ENCODE data around the gene TMCO5A.
A peak's percentile ranks its signal among the peaks of the same experiment; 100 is the strongest.
"Not testable (repeated sequence)": the region's sequence is repeated elsewhere in the genome, so short reads cannot be mapped to it uniquely, and the experiment has no call there.

Gene TMCO5A

DNA sequence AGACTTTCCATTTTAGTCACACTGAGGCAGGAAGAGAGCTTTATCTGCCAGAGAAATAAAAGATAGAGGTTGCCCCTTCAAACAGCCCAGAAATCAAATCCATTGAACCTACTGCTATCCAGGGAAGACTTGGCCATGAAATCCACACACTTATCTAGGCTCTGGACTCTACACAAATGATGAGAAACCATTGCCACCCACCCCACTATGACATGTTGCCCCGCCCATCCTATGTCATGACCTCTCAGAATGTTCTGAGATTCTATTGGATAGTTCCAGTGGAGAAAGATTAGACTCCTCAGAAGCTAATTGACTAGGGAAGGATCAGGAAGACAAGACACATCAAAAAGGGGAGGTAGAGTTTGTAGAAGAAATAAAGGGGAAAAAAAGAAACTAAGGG, at the start of gene TMCO5A:
Gene TMCO5A, plus strand, starts transcription at position 301 of the 400 bp plus-strand sequence. CDS start 1,684 bp downstream, outside the sequence.
- no peak for DNase-seq

DNA sequence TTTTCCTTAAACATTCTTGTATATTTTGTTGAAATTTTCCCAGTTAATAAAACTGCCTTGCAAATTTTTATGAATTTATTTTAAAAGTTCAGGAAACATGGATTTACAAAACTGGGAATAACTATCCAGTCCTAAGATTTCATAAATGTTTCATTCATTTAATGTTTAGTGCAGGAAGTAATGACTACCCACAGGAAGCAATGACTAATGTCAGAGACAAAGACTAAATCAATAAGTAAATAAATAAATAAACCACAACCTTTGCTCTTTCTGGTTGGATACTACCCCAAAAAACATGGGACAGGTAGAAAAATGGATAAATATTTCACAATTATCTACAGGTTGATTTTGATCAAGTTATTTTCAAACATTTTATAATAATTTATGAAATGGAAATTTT, 48.8 kb upstream of the TMCO5A start:
- no peak for DNase-seq

DNA sequence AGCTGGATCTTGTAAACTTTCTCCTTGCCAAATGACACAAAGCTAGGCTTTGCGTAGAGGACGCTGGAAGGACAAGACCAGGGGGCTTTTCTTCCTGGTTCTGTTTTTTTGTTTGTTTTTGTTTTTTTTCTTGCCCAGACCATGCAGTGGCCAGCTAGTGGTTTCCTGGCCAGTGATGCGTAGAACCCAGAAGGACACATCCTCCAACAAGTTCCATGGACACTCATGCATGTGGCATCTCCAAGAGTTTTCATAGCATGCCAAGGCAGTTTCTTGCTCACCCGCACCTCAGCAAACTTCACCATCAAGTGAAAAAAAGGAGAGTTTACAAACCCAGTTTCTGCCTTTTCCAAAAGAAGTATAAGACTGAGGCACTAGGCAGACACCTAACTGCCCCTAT, 46.1 kb upstream of the TMCO5A start:
- no peak for DNase-seq

DNA sequence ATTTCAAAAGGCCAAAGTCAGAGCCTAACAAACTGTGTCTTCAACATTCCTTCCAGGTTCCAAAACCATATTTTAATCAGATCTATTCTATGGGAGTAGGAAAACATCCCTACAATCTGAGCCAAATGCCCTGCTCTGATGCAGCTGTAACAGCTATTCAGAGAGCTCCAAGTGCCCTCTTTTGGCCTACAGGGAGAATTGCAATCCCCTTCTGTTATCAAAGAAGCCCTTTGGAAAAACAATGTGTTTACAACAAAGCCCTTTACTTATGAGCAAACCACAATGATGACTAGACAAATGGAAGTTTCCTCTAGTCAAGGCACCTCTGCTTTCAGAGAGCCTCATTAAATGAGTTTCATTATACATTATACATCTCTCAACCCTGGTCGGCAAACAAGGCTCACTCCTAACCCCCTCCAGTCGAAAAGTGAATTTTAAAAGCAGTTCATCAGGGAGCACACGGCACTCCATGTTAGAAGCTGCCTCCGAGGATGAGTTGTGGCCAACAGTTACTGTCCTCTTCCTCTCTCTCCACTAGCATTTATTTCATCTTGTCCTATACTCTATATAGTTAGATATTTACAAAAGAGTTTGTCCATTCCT, 42.6 kb upstream of the TMCO5A start:
- peak in 21 of 56 donors; percentile 0 to 56 (median 15) for DNase-seq

DNA sequence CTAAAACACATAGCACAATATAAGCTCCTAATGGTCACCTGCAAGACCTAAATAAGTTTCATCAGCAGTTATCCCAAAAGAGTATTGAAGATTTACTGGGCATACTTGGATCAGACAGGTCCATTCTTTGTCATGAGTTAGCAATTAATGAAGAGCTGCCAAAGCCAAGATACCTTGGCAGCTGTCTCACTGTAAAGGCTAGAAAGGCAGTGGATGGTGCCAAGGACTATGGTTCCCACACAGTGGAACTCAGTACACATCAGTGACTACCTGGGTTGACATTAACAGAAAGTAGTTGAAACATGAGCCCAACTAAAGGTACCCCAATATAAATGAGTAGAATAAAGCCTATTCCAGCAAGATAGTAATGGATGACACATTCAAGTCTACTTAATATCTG, 41.1 kb upstream of the TMCO5A start:
- DNase-seq: no peak

DNA sequence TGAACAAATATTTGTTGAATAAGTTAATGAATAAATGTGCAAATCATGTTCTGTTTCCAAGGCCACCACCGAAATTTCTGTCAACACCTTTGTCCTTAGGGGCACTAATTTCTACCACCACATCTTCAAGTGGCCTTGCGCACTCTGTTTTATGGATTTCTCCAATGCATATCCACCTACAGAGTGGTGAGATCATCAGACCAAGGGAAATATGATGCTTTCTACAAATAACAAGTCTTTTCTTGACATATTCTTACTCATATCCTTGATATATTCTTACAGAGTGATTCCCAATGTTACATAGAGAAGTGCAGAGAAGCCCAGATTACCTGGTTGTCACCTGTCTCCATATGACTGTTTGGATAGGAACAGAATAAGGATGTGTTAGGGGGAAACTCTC, 36.1 kb upstream of the TMCO5A start:
- no peak for DNase-seq

DNA sequence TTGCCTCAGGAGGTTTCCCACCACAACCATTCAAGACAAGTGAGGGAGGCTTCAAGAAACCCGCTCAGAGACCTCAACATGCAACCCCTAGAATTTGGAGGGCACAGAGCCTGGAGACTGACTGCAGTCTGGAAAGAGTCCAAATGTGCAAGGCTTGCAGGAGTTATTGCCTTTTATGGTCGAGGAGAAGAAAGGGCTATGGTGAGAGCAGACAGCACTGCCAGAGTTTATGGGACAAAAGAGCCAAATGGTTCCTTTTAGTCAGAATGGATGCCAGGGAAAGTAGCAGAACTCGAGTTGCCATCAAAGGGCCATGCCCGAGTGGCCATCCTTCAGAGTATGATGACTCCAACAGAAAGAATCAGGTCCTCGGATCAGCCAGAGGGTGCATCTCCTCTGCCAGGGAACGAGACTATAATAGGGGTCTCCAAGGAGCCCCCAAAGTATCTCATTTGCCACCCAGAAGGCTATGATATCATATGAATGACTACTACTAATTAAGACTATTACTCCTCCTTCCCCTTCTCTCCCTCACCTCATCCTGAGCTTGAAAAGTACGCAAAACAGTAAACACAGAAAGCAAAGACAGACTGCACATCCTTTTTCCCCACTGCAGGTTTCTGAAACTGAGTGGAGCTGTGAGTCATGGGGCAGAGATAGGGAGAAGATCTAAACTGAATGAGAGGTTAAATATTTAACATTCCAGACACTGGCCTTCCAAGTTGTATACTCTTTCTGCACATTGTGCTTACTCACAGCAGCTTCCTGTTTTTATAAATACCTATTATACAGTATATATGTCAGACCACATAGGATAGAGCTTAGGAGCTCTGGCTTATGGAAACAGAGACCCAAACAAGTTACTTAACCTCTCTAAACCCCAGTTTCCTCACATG, 33.9 kb upstream of the TMCO5A start:
- no peak for DNase-seq

DNA sequence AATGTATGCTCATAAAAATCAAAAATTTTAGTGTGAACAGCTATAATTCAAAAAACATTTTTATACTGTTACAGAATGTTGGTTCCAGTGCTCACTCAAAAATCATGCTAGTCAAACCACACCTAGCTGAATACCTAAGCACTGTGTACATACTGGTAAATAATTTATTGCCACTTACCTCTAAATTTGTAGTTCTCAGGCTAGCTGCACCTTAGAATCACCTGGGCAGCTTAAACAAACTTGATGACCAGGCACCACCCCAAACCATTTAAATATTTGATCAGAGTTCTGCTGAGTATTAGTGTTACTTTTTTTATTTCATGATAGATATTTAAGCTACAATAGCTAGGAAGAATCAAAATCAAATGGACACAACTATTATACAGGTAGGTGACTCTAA, 32.3 kb upstream of the TMCO5A start:
- no peak for DNase-seq

DNA sequence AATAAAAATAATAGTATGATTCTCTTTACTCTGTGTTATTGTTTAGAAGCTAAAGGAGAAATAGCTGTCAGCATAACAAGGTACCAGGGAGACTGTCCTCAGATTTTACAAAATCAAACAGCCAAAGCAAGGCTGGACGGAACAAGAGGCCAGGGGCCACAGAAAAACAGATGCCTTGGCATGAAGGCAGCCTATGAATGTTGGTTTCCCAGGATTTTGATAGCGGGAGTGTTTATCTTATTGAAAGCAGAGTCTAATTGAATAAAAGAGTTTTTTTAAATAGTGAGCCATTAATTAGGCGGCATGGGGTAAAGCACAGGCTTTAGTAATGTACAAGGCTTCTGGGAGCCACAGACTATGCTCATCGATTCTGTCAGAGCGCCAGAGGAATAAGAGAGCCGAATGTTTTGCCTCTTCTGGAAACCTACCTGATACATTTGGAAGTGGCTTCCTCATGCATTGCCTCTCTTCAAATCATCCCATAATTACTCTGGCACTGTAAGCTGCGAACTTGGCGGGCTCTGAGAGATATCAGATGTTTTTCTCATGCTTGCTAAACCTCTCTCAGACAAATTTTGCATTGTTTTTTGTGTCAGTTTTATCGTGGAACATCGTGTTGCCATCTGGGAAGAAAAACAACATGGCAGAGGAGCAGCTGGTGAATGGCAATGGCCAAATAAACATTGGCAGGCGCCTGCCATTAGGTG, 30.4 kb upstream of the TMCO5A start:
- DNase-seq: no peak

DNA sequence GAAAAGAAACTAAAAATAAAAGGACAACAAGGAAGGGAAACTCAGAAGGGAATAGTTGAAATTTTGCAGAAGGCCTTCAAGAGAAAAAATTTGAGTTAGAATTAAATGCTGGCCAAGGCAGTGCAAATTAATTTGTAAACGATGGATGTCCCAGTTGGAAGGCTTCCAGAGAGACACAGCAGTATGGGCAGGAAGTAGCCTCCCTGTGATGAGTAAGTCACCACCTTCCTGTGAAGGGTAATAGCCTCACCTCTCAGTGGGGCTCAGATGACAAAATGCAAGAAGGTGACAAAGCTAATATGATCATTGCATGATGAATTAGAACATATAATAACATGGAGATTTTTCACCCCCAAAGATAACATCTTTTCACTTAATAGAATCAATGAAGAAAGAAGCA, 27.3 kb upstream of the TMCO5A start:
- no peak for DNase-seq

DNA sequence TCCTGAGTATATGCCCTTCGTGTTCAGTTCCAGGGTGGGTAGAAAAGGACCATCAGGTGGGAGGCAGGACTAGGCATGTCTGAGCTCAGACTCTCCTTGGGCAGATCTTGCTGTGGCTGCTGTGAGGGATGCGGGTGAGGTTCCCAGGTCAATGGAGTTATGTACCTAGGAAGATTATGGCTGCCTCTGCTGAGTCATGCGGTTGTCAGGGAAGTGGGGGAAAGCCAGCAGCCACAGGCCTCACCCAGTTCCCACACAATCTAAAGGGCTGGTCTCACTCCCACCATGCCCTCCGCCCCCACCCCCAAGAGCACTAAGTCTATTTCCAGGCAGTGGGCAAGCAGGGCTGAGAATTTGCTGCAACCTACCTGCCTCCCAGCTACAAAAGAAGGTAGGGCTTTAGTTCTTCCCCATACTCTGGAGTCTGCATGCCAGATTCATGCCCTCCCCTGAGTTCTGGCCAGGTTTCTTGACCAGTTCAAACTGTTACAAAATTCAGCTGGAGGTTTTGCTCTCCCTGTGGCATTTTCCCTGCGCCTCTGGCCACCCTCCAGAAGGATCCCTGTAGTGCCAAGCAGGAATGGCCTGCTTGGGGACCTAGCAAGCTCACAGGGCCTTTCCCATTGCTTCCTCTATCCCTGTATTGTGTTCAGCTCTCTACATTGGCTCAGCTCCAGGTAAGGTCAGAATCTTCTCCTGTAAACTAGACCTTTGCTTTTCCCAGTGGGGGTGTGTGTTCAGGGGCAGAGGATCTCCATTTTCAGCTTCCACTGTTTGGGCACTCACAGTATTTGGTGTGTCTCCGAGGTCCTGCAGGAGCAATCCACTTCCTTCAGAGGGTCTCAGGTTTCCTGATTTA, 12.7 kb upstream of the TMCO5A start:
- DNase-seq: no peak

DNA sequence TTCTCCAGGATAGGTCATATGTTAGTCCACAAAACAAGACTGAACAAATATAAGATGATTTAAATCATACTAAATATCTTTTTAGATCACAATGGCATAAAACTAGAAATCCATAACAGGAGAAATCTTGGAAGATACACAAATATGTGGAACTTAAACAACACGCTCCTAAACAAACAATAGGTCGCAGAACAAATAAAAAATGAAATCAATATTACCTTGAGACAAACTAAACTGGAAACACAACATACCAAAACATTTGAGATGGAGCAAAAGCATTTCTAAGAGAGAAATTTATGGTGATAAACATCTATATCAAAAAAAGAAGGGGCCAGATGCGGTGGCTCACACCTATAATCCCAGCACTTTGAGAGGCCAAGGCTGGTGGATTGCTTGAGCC, 8.3 kb upstream of the TMCO5A start:
- no peak for DNase-seq

DNA sequence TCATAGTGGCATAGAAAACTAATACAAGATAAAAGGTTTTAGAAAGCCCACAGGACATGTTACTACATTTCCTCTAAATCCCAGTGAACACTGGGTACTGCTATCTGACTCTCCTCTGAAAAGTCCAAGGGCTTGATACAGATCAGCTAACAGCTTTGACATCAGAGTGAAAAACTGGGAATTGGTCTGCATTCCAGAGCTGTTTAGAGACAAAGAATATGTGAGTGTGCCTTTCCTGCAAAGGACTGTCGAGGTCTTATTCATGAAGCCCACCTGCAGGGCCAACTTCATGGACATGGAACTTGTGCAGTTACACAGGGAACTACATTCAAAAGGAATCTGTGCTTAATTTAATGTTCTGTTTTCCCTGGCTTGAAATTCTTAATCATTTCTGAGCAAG, 5.2 kb upstream of the TMCO5A start:
- no peak for DNase-seq

DNA sequence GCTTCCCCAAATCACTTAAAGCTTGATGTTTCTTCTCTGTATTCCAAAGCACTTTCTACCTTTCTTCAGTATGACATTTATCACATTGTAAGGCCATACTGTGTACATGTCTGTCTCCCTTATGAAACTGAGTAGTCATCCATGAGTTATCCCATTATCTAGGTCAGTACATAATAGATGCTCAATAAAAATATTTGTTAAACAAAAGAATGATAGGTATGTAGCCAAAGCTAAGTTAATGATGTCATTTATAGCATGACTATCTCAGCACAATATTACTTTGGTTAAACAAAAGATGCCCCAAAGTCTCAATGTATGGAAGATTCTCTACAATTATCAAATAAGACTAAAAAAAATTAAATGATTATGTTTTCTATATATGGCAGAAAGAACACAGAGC, 3.1 kb upstream of the TMCO5A start:
- DNase-seq: no peak

DNA sequence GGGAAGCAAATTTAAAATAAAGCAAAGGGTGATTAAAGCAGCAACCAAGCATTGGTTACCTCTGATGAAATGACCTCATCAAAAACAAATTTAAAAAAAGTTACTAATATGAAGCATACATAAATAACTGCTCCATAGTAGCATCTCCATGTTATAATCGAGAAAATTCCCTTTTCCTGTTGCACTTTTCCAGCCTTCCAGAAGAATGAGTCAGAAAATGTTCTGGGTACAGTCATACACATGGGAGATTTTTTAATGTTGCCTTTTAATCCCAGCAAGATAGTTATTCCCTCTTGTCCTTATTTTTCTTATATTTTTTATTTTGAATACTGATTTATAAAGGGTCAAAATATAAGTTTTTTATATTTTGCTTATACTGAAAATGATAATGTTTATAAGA, 2.6 kb upstream of the TMCO5A start:
- DNase-seq: no peak

DNA sequence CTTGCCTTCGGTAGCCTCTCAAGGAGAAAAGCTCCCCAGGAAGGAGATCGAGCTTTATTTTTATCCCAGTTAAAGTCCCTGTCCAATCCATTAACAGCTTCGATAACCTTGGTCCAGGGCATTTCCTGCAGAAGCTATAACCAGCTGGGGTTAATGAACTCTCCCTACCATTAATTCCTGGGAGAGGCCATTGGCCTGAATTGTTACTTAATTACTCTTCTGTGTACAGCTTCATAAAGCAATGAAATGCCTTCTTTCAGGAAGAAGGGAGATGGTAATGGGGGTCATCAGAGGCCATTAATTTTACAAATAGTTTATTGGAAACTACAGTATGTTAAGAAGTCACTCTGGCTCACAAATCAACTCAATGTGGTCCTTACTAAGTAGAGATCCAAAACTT, 1.9 kb upstream of the TMCO5A start:
- DNase-seq: no peak

DNA sequence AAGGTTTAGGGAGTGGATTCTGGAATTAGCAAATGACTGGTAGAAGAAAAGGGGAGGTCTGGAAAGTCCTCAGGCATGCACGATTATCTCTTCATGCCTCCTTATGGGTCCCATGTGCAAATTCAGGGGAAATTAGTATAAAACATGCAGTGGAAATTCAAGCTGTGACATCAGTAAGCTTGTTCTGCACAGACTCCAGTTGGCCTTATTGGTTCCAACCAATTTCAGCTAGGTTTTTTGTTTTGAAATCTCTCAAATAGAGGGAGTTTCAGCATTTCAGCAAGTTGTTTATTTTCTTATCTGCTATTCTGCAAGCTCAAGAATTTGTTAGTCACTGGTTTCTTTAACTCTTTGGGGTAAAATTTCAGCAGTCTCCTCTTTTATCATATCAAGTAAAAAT, 774 bp upstream of the TMCO5A start:
- DNase-seq: no peak

DNA sequence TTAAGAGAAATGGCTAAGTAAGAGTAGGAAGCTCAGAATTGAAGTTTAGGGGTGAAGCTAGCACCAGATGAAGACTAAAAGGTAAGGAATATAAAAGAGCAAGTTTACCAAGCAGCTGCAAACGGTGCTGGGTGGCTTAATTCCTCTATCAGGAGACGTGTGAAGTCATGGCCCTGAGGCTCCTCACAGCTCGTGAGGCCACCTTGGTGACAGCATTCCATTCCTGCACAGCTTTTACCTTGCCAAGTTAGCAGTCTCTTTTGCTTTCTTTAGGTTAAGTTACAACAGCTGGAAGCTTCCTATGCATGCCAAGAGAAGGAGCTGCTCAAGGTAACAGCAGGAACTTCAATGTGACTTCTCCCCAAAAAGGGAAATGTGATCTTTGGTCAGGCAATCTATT, 6.4 kb downstream of the TMCO5A start:
- DNase-seq: no peak

DNA sequence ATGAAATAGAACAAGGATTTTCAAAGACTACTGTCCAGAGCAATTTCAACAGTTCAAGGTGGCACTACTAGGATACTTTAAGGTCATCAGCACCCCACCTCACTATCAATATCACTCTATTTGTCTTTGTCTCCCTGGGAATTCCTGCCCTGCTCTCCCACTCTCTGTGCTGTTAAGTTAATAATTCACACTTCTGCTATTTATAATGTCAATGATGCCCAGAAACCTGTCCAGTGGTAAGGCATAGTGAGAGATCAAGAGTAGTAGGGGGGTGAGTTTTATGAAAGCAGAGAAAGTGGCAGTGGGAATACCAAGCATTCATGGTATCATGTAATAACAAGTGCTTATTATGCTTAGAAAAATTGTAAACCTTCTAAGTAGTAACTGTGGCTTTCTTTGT, 7.3 kb downstream of the TMCO5A start:
- no peak for DNase-seq

DNA sequence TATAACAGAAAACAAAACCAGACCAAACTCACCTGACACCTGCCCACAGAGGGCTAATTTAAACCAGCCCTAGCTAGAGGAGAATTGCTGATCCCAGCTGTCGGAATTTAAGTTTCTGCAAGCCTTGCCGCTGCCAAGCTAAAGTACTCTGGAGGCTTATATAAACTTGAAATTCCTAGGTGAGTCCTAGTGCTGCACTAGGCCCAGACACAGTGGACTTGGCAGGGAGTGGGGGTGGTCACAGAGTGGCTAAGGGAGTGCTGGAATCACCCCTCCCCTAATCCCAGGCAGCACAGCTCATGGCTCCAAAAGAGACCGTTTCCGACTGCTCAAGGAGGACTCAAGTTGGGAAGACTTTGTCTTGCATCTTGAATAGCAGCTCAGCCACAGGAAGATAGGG, 17.6 kb downstream of the TMCO5A start:
- no peak for DNase-seq

DNA sequence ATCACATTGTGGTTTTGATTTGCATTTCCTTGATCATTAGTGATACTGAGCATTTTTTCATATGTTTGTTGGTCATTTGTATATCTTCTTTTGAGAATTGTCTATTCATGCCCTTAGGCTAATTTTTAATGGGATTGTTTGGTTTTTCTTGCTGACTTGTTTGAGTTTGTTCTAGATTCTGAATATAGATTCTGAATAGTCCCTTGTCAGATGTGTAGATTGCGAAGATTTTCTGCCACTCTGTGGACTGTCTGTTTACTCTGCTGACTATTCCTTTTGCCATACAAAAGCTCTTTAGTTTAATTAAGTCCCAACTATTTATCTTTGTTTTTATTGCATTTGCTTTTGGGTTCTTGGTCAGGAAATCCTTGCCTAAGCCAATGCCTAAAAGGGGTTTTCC, 26.3 kb downstream of the TMCO5A start:
- DNase-seq: not testable (repeated sequence)

DNA sequence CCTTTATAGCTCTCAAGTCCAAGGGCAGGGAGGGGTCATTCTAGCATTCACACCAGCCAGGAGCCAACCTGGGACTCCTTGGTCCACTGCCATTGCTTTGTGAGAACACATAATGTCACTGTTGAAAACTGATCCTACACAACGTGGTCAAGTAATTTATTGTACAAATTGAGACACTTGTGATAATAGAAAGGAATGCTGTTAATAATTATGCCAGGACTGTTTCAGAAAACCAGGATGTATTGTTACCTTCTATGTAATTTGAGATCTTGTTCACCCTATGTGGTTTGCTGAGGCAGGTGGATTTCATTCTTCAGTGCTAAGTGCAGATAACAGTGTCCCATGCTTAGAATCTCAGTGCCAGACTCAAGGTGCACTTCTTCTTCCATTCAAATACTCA, 33.3 kb downstream of the TMCO5A start:
- DNase-seq: no peak
